GM19043 (cell line): ENCODE data around the gene RINL.
"Not testable (repeated sequence)": the region's sequence is repeated elsewhere in the genome, so short reads cannot be mapped to it uniquely, and the experiment has no call there.

Experiments
- ATAC-seq: cut with Tn5 transposase; IDR thresholded peaks from one replicate; pipeline ENCODE4 v1.9.1; 2021; ENCODE audit warnings: low read depth; ENCODE audit not compliant: unreplicated experiment

Gene RINL

GRCh38 chr19:38907227-38907626 is 29.2 kb upstream of the RINL start:
- ATAC-seq = no peak

GRCh38 chr19:38905620-38906019 is 27.5 kb upstream of the RINL start:
- no peak for ATAC-seq

- no peak for ATAC-seq
Observed at GRCh38 chr19:38904581-38905539, 26.8 kb upstream of the RINL start.

DNA sequence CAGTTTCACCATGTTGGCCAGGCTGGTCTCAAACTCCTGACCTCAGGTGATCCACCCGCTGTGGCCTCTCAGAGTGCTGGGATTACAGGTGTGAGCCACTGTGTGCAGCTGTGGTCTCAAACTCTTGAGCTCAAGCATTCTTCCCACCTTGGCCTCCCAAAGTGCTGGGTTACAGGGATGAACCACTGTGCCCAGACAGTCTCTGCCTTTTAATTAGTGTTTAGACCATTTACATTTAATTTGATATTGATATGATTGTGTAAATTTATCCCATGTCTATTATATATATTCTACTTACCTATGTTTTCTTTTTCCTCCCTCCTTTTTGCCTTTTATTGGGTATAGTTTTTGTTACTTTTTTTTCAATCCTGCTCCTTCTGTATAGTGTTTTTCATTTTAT is 23.6 kb upstream of the RINL start:
- no peak for ATAC-seq

DNA sequence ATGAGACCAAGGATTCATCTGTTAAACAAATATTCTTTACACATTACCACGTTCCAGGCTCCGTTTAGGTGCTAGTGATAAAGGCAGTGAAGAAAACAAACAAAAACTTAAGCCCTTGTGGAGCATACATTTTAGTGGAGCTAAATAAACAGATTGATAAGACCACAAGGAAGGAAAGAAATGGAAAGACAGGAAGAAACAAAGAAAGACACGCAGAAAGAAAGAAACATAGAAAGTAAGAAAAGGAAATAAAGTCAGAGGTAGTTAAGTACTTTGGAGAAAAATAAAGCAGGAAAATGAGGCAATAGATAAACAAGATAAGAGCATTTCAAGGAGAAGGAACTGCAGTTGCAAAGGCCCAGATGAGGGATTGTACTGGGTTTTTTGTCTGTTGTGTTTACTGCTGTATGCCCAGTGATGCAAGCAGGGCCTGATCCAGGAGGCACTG is 22.7 kb upstream of the RINL start:
- no peak for ATAC-seq

GRCh38 chr19:38900202-38900629 is 22.1 kb upstream of the RINL start:
- no peak for ATAC-seq

GRCh38 chr19:38899447-38900201 is 21.5 kb upstream of the RINL start, which contains the start of the genes NFKBIB and SIRT2:
Gene NFKBIB (plus strand): TSS chr19:38899969. CDS start chr19:38900033, 64 bp downstream.
Gene SIRT2 (minus strand): TSS chr19:38899618. CDS start chr19:38899521, 97 bp downstream.
- peak; percentile 90 for ATAC-seq

DNA sequence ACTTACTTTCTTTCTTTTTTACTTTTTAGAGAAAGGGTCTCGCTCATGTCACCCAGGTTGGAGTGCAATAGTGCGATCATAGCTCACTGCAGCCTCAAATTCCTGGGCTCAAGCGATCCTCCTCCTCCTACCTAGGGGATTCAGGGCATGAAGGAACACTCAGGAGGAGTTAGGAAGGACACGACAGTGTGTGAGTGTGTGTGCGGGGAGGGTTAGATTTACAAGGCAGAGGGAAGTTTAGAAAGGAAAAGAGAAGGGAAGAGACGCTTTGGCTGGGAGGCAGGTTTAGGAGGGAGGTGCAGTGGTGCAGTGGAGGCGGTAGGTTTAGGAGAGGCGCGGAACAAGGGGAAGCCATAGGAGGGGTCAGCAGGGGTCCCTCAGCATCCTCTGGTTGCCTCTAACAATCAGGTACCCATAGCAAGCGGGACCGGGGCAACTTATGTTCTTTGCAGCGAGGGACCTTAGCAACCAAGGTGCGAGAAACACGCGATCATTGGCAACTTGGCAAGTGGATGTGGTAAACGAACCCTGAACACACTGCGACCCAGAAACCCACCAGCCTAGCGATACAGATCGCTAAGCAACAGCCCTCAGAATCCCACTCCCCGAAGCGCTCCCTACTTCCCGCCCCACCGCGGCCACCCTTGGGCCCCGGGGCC is 20.8 kb upstream of the RINL start:
- no peak for ATAC-seq

DNA sequence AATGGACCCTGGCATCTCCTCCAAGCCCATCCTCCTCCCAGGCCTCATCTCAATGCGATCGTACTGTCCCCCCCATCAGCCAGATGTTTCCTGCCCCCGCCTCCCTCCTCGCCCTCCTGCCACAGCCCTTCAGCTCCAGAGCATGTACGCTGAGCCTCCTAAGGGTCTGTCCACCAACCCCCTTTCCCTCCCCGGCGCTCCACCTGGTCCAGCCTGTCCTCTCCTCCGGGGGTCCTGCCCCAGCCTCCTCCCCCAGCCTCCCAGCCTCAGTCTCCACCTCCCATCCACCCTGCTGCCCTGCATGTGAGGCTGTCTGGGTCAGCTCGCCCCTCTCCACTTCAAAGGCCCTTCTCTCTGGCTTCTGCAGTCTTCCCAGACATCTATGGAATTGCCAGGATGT is 16.9 kb upstream of the RINL start:
- no peak for ATAC-seq

DNA sequence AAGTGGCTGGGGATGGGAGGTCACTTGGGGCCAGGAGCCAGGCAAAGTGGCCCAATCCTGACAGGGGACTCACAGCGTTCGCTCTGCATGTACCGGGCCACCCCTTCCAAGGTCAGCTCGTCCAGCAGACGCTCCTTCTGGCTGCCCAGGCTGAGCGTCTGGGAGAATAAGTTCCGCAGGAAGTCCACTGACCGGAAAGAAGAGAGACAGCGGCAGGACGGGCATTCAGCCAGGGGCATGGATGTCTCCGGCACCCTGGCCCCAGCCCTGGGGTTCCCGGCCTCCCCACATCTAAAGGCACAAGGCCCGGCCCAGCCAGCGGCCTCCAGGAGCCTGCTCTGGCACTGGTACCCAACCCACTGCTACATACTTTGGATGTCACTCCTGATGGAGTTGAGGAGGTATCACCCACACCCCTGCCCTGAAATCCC is 15.3 kb upstream of the RINL start:
- no peak for ATAC-seq

DNA sequence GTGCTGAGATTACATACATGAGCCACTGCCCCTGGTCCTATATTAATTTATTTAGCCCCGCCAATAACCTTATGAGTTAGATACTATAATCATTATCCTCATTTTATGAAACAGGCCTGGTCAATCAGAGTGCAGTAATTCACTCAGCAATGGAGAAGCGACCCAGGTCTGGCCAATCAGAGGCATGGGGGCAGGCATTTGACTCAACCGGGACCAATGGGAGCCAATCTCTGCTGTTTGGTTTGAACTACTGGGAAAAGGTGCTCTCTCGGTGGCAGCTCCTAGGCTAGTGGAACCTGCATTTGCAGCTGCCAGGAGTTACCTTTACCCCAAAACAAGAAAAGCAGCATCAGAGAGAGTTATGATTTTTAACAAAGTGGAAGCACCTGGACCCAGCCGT is 14.8 kb upstream of the RINL start:
- ATAC-seq = no peak

DNA sequence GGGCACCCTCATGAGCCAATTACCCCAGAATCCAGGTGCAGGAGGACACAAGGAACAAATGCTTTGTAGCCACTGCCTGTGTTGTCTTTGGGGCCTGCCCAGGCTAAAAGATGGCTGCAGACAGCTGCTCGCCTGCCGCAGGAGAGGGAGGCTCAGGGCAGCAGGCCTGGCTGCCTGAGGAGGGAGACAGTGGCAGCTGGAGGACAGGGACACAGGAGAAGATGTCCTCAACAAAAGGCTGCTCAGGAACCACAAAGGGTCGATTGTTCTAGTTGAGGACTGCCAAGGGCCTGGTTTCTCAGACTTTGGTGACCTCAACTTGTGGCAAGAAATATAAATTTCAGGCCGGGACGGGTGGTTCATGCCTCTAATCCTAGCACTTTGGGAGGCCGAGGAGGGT is 13.7 kb upstream of the RINL start:
- no peak for ATAC-seq

DNA sequence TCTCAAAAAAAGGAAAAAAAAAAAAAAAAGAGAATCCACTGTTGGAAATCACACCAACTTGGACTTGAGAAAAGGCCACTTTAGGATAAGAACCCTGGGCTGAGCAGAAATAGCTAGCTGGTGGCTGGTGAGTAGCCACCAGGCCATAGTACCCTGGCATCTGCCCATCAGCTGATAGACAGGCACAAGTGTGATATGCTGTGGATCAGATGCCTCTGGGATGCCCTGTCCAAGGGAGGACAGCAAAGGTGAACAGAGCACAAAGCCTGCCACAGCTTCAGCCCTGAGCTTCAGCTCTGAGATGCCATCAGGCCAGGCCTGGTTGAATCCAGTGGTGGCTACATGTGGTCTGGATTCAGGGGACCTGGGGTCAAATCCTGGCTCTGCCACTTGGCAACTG is 12.6 kb upstream of the RINL start:
- no peak for ATAC-seq

- ATAC-seq = no peak
Observed at GRCh38 chr19:38889803-38890202, 11.7 kb upstream of the RINL start.

- ATAC-seq = no peak
Observed at GRCh38 chr19:38888876-38889275, 10.8 kb upstream of the RINL start.

- ATAC-seq = not testable (repeated sequence)
Observed at GRCh38 chr19:38884691-38885090, 6.6 kb upstream of the RINL start.

DNA sequence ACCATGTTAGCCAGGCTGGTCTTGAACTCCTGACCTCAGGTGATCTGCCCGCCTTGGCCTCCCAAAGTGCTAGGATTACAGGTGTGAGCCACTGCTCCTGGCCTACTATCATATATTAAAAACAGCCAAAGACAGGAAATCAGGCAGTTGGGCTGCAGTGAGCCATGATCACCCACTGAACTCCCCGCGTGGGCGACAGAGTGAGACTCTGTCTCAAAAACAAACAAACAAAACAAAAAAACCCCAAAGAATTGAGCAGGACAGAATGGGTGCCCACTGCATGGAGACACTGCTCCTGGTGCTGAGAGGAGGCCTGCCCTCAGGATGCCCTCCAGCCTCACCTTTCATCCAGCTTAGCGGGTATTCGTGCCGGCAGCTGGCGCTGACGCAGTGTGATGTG is 5.2 kb upstream of the RINL start:
- ATAC-seq = no peak

- no peak for ATAC-seq
Observed at GRCh38 chr19:38880882-38881609, 3.0 kb upstream of the RINL start.

GRCh38 chr19:38880076-38880881 is 2.2 kb upstream of the RINL start:
- no peak for ATAC-seq
